MCF 10A (cell line): ENCODE measurements around the gene CD83. TPM values are rescaled to one million over a fixed set of nuclear protein-coding genes. Genes with fewer than 3 reads are reported as not detected.

ENCODE experiments used
- BruUV-seq: library from RNA; stranded (reverse); fragments of 400-500 nt; replicated peaks from 2 replicates; lab custom pipeline; 2021; lab: Mats Ljungman, UMichigan
- CTCF ChIA-PET: fragments of 300-600 bp; sonication (Branson Sonifier 250); formaldehyde crosslinking; extraction: SDS; loops from one replicate; lab custom pipeline; 2021; ENCODE audit warnings: antibody characterized with exemption, inconsistent platforms; lab: Yijun Ruan, JAX
- POLR2A ChIA-PET: fragments of 300-600, 350-650 bp; sonication (Branson Sonifier 250); formaldehyde crosslinking; extraction: SDS; loops from one replicate; lab custom pipeline; 2020; ENCODE audit warnings: antibody characterized with exemption, inconsistent platforms; lab: Yijun Ruan, JAX
- DNase-seq: peaks from one replicate; pipeline ENCODE4 v3.0.0-alpha.2; 2018; ENCODE audit not compliant: unreplicated experiment
- H3K27ac Mint-ChIP-seq: one replicate; pipeline ENCODE4 v1.8.0; 2022; ENCODE audit warnings: mild to moderate bottlenecking, low read depth, mixed read lengths; ENCODE audit not compliant: unreplicated experiment
- H3K27me3 Mint-ChIP-seq: one replicate; pipeline ENCODE4 v1.8.0; 2022; ENCODE audit warnings: mixed read lengths; ENCODE audit not compliant: insufficient read depth, unreplicated experiment
- H3K36me3 Mint-ChIP-seq: one replicate; pipeline ENCODE4 v1.8.0; 2022; ENCODE audit warnings: mild to moderate bottlenecking, moderate library complexity, mixed read lengths; ENCODE audit not compliant: insufficient read depth, unreplicated experiment
- H3K4me1 Mint-ChIP-seq: one replicate; pipeline ENCODE4 v1.8.0; 2022; ENCODE audit warnings: mixed read lengths; ENCODE audit not compliant: insufficient read depth, unreplicated experiment
- H3K4me3 Mint-ChIP-seq: one replicate; pipeline ENCODE4 v1.8.0; 2022; ENCODE audit warnings: mild to moderate bottlenecking, moderate library complexity, mixed read lengths; ENCODE audit not compliant: unreplicated experiment
- H3K9me3 Mint-ChIP-seq: one replicate; pipeline ENCODE4 v1.8.0; 2022; ENCODE audit warnings: mixed read lengths; ENCODE audit not compliant: unreplicated experiment
- intact Hi-C: fragments of 100-400 bp; cut with micrococcal nuclease; formaldehyde crosslinking; loops from 2 replicates; pipeline ENCODE4 v1.14.1; 2022
- total RNA-seq: library from RNA; stranded (reverse); gene quantifications from 2 replicates; pipeline ENCODE4 v1.2.3, GENCODE V29; 2022
- TF ChIP-seq, protein P1 (sequence below): fragments of 200-600 bp; IDR thresholded peaks from one replicate; pipeline ENCODE4 v1.8.0; 2022; ENCODE audit warnings: antibody characterized with exemption, mild to moderate bottlenecking; ENCODE audit not compliant: unreplicated experiment

CD83 gene
- total RNA-seq, 1 experiment from 2014 or later = 1.7 TPM

DNA sequence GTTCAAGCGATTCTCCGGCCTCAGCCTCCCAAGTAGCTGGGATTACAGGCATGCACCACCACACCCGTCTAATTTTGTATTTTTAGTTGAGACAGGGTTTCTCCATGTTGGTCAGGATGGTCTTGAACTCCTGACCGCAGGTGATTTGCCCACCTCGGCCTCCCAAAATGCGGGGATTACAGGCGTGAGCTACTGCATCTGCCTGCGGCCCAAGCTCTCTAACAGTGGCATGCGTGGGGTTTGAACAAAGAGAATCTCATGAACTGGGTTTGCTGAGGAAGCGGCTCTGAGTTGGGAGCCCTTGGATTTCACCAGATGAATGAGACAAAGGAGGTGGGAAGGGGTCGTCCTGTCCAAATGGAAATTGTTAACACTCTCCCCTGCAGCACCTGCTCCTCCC is 33.2 kb upstream of the CD83 start:
- intact Hi-C loops = no loop called here
- H3K27me3 Mint-ChIP-seq = no peaks in the 10 kb centered on the region
- ChIA-PET CTCF (interaction anchor here (0.6 to 1.1 kb wide), 2 partner anchors 210 to 1174 kb away, joined by 3 read pairs; no protein-coding TSS in a partner anchor), POLR2A (interaction anchor here (0.5 kb wide), 1 partner anchor 270 kb away, joined by 3 read pairs; no protein-coding TSS in a partner anchor)
- H3K9me3 Mint-ChIP-seq = no peaks in the 10 kb centered on the region
- no peak overlapping the region for H3K27ac Mint-ChIP-seq
- TF ChIP-seq, protein P1, sequence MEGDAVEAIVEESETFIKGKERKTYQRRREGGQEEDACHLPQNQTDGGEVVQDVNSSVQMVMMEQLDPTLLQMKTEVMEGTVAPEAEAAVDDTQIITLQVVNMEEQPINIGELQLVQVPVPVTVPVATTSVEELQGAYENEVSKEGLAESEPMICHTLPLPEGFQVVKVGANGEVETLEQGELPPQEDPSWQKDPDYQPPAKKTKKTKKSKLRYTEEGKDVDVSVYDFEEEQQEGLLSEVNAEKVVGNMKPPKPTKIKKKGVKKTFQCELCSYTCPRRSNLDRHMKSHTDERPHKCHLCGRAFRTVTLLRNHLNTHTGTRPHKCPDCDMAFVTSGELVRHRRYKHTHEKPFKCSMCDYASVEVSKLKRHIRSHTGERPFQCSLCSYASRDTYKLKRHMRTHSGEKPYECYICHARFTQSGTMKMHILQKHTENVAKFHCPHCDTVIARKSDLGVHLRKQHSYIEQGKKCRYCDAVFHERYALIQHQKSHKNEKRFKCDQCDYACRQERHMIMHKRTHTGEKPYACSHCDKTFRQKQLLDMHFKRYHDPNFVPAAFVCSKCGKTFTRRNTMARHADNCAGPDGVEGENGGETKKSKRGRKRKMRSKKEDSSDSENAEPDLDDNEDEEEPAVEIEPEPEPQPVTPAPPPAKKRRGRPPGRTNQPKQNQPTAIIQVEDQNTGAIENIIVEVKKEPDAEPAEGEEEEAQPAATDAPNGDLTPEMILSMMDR = no peak
- DNase-seq = no peak
- H3K36me3 Mint-ChIP-seq = no peaks in the 10 kb centered on the region
- peaks cover 4% of the 10 kb centered on the region for H3K4me1 Mint-ChIP-seq
- BruUV-seq = no TSS peak
- H3K4me3 Mint-ChIP-seq = no peak overlapping the region

GRCh38 chr6:14085176-14085787 is 32.3 kb upstream of the CD83 start:
- no peaks in the 10 kb centered on the region for H3K36me3 Mint-ChIP-seq
- ChIA-PET CTCF (interaction anchor here (1.0 kb wide), 1 partner anchor 177 kb away, joined by 3 read pairs; no protein-coding TSS in a partner anchor), POLR2A (interaction anchor here (1.0 kb wide), 1 partner anchor 10 kb away, joined by 3 read pairs; no protein-coding TSS in a partner anchor)
- no peaks in the 10 kb centered on the region for H3K9me3 Mint-ChIP-seq
- TF ChIP-seq, protein P1 = no peak
- H3K27me3 Mint-ChIP-seq = no peaks in the 10 kb centered on the region
- intact Hi-C loops = no loop called here
- no peaks in the 10 kb centered on the region for H3K4me1 Mint-ChIP-seq
- no peak overlapping the region for H3K4me3 Mint-ChIP-seq
- no TSS peak for BruUV-seq
- DNase-seq = no peak
- H3K27ac Mint-ChIP-seq = no peak overlapping the region

- ChIA-PET POLR2A (interaction anchor here (0.5 kb wide), 1 partner anchor 1279 kb away, joined by 5 read pairs; no protein-coding TSS in a partner anchor), CTCF (no interaction called here)
- Mint-ChIP-seq H3K36me3 (no peaks in the 10 kb centered on the region), H3K27me3 (no peaks in the 10 kb centered on the region), H3K4me3 (no peak overlapping the region), H3K27ac (no peak overlapping the region), H3K9me3 (no peaks in the 10 kb centered on the region), H3K4me1 (no peaks in the 10 kb centered on the region)
- DNase-seq = no peak
- intact Hi-C loops = no loop called here
- TF ChIP-seq, protein P1 = no peak
- BruUV-seq = no TSS peak
Observed at GRCh38 chr6:14086701-14087100, 30.9 kb upstream of the CD83 start.

- no TSS peak for BruUV-seq
- intact Hi-C loops = no loop called here
- H3K27me3 Mint-ChIP-seq = no peaks in the 10 kb centered on the region
- no peak overlapping the region for H3K27ac Mint-ChIP-seq
- H3K4me1 Mint-ChIP-seq = peaks cover 12% of the 10 kb centered on the region
- H3K4me3 Mint-ChIP-seq = no peak overlapping the region
- TF ChIP-seq, protein P1 = no peak
- ChIA-PET POLR2A (no interaction called here), CTCF (interaction anchor here (0.7 to 1.7 kb wide), 2 partner anchors 21 to 26 kb away, joined by 3 to 9 read pairs; no protein-coding TSS in a partner anchor)
- peaks cover 10% of the 10 kb centered on the region for H3K36me3 Mint-ChIP-seq
- DNase-seq = peak; percentile 37
- no peaks in the 10 kb centered on the region for H3K9me3 Mint-ChIP-seq
Observed at GRCh38 chr6:14088600-14089192, 28.9 kb upstream of the CD83 start.
